Activated effector memory CD4-positive, alpha-beta T cell treated with Interleukin-2 at 50 U/mL for 16 hours (primary cell): ENCODE data around the gene ANGPTL4.
"Not testable (repeated sequence)": the region's sequence is repeated elsewhere in the genome, so short reads cannot be mapped to it uniquely, and the experiment has no call there.

Experiments used
- DNase-seq: peaks from one replicate; pipeline ENCODE4 v3.0.0-alpha.2; 2020

Gene ANGPTL4

DNA sequence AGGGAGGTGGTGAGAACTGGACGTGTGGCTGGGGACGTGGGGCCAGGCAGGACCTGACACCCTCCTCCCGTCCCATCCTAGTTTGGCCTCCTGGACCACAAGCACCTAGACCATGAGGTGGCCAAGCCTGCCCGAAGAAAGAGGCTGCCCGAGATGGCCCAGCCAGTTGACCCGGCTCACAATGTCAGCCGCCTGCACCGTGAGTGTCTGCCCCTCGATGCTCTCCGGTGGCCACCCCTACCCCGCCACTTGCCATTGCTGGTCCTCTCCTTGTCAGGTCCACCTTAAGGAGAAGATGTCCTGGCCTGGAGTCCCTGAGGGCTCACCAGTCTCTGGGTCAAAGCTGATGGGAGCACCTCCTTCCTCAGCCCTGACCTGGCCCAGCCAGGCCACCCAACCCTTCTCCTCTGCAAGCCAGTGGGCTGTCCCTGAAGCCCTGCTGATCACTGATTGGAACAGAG lies 2.2 kb downstream of the ANGPTL4 start:
- DNase-seq = no peak

DNA sequence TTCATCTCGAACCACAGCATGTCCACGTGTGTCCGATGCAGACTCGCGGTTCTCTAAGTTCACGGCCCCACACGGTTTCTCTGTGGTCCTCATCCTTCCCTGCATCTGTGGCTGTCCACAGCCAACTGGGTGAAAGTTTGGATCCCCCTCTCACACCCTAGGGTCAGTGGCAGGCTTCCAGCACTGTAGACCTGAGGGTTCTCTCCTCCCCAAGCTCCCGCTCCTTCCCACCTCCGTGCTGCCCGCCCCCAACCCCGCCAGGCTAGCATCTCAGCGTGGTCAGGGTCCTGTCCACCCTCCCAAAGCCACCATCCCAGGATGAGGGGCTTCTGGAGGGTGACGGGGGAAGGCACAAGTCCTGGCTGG lies 3.0 kb downstream of the ANGPTL4 start:
- no peak for DNase-seq

DNA sequence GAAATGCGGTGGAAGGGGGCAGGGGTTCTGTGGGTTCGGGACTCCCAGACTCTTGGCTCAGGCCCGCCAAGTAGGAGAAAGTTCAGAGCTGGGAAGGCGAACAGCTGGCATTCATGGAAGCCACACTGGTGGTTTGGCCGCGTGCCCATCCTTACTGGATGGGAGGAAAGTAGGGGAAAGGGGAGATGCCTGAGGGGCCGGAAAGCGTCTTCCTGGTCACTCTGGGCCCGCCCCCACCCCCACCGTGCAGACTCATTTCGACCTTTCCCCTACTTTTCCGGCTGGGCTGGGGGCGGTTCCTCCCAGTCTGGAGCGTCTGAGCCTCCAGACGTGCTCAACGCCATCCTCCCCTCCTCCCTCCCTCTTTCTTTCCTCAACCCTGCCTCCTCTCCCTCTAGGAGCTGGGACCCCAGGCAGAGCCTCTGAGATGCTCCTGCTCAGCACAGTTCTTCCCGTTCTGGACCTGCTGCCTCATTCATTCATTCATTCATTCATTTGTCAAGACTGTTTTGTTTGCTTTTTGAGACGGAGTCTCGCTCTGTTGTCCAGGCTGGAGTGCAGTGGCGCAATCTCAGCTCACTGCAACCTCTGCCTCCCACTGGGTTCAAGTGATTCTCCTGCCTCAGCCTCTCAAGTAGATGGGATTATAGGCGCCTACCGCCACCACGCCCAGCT lies 3.5 kb downstream of the ANGPTL4 start:
- DNase-seq = no peak

DNA sequence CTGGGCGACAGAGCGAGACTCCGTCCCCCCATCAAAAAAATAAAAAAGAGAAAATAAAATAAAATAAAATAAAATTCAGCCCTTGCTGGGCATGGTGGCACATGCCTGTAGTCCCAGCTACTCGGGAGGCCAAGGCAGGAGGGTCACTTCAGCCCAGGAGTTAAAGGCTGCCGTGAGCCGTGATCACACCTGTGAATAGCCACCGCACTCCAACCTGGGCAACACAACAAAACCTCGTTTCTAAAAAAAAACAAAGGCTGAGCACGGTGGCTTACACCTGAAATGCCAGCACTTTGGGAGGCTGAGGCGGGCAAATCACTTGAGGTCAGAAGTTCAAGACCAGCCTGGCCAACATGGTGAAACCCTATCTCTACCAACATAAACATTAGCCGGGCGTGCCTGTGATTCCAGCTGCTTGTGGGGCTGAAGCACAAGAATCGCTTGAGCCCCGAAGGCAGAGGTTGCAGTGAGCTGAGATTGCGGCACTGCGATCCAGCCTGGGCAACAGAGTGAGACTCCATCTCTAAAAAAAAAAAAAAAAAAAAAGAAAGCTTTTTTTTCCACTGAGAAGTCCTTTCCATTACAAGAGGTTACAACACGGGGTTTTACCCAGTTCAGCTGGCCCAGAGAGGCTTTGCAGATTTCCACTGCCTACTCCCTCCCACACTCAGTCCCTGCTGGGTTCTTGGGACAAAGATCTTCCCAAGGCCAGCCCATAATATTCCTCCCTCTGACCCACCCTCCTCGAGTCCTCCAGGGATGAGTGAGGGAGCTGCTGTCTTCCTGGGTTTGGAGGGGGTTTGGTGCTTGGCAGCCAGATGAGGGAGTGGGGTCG lies 6.4 kb downstream of the ANGPTL4 start:
- no peak for DNase-seq

DNA sequence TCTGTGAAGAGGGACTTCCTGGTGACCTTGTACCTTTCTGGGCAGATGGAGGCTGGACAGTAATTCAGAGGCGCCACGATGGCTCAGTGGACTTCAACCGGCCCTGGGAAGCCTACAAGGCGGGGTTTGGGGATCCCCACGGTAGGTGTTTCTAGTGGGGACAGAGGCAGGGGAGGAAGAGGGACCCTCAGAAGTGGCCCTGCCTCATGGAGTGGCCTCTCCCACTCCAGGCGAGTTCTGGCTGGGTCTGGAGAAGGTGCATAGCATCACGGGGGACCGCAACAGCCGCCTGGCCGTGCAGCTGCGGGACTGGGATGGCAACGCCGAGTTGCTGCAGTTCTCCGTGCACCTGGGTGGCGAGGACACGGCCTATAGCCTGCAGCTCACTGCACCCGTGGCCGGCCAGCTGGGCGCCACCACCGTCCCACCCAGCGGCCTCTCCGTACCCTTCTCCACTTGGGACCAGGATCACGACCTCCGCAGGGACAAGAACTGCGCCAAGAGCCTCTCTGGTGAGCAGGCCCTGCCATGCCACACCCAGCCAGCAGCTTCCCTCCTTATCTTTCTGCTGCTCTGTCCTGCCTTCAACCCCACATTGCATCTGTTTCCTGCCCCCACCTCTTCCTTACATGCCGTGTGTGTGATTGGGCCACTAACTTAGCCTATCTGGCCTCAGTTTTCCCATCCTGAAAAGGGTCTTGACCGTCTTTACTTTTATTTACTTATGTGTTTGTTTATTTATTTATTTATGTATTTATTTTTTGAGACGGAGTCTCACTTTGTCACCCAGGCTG lies 7.3 kb downstream of the ANGPTL4 start:
- DNase-seq = no peak

DNA sequence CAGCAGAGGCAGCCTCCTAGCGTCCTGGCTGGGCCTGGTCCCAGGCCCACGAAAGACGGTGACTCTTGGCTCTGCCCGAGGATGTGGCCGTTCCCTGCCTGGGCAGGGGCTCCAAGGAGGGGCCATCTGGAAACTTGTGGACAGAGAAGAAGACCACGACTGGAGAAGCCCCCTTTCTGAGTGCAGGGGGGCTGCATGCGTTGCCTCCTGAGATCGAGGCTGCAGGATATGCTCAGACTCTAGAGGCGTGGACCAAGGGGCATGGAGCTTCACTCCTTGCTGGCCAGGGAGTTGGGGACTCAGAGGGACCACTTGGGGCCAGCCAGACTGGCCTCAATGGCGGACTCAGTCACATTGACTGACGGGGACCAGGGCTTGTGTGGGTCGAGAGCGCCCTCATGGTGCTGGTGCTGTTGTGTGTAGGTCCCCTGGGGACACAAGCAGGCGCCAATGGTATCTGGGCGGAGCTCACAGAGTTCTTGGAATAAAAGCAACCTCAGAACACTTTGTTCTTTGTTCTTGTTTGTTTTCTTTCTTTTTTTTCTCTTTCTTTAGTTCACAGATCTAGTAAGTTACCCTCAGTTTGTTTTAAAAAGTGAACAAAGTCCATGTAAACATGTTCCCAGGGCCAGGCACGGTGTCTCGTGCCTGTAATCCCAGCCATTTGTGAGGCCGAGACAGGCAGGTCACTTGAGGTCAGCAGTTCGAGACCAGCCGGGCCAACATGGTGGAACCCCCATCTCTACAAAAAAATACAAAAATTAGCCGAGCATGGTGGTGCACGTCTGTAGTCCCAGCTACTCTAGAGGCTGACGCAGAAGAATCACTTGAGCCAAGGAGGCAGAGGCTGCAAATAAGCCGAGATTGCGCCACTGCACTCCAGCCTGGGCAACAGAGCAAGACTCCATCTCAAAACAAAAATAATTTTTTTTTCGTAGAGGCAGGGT lies 10.2 kb downstream of the ANGPTL4 start:
- no peak for DNase-seq

DNA sequence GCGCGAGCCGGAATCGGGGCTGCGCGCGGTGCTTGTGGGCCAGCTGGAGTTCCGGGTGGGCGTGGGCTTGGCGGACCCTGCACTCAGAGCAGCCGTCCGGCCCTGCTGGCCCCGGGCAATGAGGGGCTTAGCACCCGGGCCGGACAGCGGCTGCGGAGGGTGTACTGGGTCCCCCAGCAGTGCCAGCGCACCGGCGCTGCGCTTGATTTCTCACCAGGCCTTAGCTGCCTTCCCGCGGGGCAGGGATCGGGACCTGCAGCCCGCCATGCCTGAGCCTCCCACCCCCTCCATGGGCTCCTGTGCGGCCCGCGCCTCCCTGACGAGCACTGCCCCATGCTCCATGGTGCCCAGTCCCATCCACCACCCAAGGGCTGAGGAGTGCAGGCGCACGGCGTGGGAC lies 11.8 kb downstream of the ANGPTL4 start:
- DNase-seq = not testable (repeated sequence)

DNA sequence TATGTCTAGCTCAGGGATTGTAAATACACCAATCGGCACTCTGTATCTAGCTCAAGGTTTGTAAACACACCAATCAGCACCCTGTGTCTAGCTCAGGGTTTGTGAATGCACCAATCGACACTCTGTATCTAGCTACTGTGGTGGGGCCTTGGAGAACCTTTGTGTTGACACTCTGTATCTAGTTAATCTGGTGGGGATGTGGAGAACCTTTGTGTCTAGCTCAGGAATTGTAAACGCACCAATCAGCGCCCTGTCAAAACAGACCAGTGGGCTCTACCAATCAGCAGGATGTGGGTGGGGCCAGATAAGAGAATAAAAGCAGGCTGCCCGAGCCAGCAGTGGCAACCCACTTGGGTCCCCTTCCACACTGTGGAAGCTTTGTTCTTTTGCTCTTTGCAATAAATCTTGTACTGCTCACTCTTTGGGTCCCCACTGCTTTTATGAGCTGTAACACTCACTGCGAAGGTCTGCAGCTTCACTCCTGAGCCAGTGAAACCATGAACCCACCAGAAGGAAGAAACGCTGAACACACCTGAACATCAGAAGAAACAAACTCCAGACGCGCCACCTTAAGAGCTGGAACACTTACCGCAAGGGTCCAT lies 12.5 kb downstream of the ANGPTL4 start:
- not testable (repeated sequence) for DNase-seq

DNA sequence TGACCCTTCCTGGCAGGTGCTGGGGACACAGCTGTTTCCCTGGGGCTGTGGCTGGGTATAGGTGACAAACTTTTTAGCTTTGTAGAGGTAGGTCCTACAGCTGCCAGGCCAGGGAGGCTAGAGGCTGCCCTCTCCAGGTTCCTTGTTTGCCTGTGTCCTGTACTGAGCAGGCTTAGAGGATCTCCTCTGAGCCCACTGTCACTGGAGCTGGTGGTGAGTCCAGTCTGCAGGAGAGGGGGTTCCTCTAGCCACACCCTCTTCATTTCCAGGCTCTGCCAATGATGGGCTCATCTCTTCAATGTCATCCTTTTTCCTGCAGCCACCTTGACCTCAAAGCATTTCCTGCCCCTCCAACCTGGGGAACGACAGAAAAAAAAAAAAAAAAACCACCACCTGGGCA lies 13.6 kb downstream of the ANGPTL4 start:
- no peak for DNase-seq

DNA sequence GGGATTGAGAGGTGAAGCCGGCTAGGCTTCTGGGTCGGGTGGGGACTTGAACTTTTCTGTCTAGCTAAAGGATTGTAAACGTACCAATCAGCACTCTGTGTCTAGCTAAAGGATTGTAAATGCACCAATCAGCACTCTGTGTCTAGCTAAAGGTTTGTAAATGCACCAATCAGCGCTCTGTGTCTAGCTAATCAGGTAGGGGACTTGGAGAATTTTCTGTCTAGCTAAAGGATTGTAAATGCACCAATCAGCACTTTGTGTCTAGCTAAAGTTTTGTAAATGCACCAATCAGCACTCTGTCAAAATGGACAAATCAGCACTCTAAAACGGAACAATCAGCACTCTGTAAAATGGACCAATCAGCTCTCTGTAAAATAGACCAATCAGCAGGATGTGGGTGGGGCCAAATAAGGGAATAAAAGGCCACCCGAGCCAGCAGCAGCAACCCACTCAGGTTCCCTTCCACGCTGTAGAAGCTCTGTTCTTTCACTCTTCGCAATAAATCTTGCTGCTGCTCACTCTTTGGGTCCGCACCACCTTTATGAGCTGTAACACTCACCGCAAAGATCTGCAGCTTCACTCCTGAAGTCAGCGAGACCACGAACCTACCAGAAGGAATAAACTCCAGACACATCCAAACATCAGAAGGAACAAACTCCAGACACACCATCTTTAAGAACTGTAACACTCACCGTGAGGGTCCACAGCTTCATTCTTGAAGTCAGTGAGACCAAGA lies 15.4 kb downstream of the ANGPTL4 start:
- DNase-seq = not testable (repeated sequence)

DNA sequence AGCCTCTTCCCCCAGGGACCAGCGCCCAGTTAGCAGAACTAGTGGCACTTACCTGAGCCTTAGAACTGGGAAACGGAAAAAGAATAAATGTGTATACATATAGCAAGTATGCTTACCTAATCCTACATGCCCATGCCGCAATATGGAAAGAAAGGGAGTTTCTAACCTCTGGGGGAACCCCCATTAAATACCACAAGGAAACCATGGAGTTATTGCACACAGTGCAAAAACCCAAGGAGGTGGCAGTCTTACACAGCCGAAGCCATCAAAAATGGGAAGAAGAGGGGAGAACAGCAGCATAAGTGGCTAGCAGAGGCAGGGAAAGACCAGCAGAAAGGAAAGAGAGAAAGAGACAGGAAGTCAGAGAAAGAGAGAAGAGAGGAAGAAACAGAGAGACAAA lies 20.6 kb downstream of the ANGPTL4 start:
- not testable (repeated sequence) for DNase-seq

DNA sequence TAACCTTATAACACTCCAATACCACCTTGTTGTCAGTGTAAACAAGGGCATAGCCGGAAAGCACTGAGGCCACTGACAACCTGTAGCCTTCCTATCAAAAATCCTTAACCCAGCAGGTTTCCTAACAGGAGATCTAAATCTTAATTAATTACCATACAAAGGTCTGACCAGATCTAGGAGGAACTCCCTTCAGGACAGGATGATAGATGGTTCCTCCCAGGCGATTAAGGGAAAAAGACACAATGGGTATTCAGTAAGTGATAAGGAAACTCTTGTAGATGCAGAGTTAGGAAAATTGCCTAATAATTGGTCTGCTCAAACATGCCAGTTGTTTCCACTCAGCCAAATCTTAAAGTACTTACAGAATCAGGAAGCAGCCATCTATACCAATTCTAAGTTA lies 21.1 kb downstream of the ANGPTL4 start:
- DNase-seq = not testable (repeated sequence)

DNA sequence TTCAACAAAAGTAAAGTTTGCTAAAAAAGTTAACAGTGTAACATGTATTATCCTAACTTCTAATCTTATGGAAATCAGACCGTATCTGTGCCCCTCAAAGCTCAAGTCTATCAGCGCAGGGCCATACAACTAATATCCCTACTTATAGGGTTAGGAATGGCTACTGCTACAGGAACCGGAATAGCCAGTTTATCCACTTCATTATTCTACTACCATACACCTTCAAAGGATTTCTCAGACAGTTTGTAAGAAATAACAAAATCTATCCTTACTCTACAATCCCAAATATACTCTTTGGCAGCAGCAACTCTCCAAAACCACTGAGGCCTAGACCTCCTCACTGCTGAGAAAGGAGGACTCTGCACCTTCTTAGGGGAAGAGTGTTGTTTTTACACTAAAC lies 21.6 kb downstream of the ANGPTL4 start:
- not testable (repeated sequence) for DNase-seq

DNA sequence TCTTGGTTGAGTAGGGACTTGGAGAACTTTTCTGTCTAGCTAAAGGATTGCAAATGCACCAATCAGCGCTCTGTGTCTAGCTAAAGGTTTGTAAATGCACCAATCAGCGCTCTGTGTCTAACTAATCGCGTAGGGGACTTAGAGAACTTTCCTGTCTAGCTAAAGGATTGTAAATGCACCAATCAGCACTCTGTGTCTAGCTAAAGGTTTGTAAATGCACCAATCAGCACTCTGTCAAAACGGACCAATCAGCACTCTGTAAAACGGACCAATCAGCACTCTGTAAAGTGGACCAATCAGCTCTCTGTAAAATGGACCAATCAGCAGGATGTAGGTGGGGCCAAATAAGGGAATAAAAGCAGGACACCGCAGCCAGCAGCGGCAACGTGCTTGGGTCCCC lies 22.5 kb downstream of the ANGPTL4 start:
- DNase-seq = not testable (repeated sequence)

DNA sequence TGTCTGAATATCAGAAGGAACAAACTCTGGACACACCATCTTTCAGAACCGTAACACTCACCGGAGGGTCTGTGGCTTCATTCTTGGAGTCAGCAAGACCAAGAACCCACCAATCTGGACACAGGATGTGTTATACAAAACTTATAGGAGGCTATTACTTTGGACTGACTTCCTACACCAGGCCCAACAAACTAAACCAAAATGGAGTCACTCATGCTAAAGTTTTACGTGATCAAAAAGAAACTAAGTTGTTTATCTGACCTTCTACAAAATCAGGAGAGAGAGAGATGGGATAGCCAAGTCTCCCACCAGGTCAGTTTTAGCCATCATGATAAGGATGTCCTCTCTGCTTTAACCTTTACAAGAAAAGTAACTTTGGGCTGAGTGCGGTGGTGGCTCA lies 23.0 kb downstream of the ANGPTL4 start:
- no peak for DNase-seq

DNA sequence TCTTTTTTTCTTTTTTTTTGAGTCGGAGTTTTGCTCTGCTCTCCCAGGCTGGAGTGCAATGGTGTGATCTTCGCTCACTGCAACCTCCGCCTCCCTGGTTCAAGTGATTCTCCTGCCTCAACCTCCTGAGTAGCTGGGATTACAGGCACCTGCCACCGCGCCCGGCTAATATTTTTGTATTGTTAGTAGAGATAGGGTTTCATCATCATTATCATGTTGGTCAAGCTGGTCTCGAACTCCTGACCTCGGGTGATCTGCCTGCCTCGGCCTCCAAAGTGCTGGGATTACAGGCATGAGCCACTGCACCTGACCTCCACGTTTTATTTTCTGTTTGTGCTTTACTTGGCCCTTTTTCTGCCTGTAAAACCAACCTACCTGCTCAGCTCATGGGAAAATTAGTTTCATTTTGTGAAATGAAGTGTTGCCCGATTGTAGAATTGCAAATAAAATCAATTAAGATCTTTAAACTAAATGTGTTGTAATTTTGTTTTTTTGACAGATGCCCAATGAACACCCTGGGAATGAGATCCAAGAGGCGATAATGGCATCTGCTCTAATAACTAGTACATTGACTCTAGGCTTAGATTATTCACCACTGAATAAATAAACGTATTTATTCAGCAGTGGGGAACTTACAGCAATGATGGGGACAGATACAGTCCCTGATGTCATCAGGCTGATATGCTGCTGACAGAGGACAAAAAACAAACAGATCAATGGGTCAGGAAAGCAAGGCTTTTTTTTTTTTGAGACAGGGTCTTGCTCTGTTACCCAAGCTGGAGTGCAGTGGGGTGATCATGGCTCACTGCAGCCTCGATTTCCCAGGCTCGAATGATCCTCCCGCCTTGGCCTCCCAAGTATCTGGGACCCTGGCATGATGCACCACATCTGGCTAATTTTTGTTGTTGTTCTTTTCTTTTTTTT lies 24.0 kb downstream of the ANGPTL4 start:
- no peak for DNase-seq

DNA sequence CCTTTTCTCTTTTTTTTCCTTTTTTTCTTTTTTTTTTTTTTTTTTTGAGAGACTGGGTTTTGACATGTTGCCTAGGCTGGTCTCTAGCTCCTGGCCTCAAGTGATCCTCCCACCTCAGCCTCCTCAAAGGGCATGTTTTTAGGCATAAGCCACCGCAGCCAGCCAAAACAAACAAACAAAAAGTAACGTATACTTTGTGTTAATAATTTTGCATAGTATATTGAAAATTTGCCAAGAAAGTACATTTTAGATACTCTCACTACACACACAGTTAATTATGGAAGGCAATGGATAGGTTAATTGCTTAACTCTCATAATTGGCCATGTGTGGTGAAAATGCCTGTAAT lies 24.6 kb downstream of the ANGPTL4 start:
- no peak for DNase-seq

DNA sequence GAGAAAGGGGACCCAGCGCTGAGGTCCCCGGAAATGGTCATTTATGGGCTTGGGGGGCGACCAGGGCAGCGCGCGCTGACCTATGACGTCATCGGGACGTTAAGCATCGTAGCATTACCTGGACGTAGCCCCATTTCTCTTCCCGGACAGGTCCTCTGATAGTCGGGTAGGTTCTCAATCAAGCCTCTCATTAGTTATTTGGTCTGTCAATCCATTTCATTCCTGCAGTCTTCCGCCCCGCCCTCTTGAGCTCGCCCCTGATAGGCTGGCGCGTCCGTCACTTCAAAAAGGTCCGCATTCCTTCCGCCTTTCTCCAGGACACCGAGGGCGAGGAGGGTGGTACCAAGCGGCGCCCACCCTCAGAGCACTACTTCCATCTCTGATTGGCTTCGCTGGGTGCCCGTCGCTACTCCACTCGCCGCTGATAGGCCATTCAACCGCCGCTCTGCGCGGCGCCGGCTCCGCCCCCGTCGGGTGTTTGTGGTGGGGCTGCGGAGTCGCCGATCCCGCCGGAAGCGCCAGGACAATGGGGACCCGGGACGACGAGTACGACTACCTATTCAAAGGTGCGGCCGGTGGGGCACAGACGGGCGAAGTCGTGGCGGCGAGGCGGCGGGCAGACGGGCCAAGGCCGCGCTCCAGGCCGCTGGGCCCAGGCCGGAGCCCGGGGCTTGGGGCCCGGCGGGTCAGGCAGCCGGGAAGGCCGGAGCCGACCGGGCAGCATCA lies 26.1 kb downstream of the ANGPTL4 start, which contains the start of gene RAB11B:
Gene RAB11B (plus strand): TSS at position 470 of the 726 bp plus-strand sequence. CDS start 57 bp downstream, at position 527.
- DNase-seq = peak; percentile 98

DNA sequence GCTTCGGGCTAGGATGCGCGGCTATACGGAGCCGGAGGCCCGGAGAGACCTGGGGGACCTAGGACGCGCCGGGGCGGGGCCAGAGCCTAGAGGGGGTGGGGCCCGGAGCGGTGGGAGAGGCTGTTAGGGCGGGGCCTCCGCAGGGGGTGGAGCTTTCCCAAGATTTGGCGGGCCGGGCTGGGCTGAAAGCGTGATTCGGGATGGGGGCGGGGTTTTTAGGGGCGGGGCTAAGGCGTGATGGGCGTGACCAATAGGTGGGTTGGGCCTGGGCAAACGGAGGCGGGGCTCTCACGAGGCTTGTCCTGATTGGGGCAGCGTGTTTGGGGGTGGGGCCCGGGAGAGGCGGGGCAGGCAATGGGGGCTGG lies 26.6 kb downstream of the ANGPTL4 start:
- peak; percentile 83 for DNase-seq
